ENCODE data around the gene APOD.

APOD gene

GRCh38 chr3:195522254-195523023 lies 61.3 kb downstream of the APOD start:
- peak; percentile 28 to 52 for DNase-seq

Data from activated CD4-positive, alpha-beta T cell treated with anti-CD3 and anti-CD28 coated beads for 4 hours (primary cell).